Aorta (tissue), 5 donors: ENCODE data around the gene SNCB. TPM values are rescaled to one million over a fixed set of nuclear protein-coding genes. Genes with fewer than 3 reads are reported as not detected.
A peak's percentile ranks its signal among the peaks of the same experiment; 100 is the strongest.

ENCODE experiments used
- ATAC-seq: fragments of 200-7000 bp; cut with Tn5 transposase; one replicate; pipeline ENCODE4 v1.9.1; 2022; ENCODE audit warnings: moderate library complexity; ENCODE audit not compliant: low FRiP score
- DNase-seq, 2 donors: peaks; one replicate each; pipeline ENCODE4 v3.0.0-alpha.2; 2020
- H3K27ac ChIP-seq, 2 donors: one replicate each; pipeline ENCODE4 v1.5.1; 2013; ENCODE audit warnings: low read length in 2 of 2, mild to moderate bottlenecking in 2 of 2, moderate library complexity in 2 of 2, control low read depth in 1 of 2, inconsistent platforms in 1 of 2, low read depth in 1 of 2
- H3K27me3 ChIP-seq, 2 donors: one replicate each; pipeline ENCODE4 v1.6.1; 2013; ENCODE audit warnings: control low read depth in 1 of 2, low read length in 1 of 2, mild to moderate bottlenecking in 1 of 2, moderate library complexity in 1 of 2; ENCODE audit not compliant: insufficient read depth in 2 of 2, control insufficient read depth in 1 of 2
- H3K36me3 ChIP-seq, 2 donors: one replicate each; pipeline ENCODE4 v1.6.1; 2013; ENCODE audit warnings: control low read depth in 1 of 2, low read length in 1 of 2, mild to moderate bottlenecking in 1 of 2; ENCODE audit not compliant: insufficient read depth in 2 of 2, control insufficient read depth in 1 of 2
- H3K4me1 ChIP-seq, 2 donors: one replicate each; pipeline ENCODE4 v1.6.1; 2013; ENCODE audit warnings: low read length in 2 of 2, control low read depth in 1 of 2, mild to moderate bottlenecking in 1 of 2, moderate library complexity in 1 of 2; ENCODE audit not compliant: insufficient read depth in 2 of 2, control insufficient read depth in 1 of 2
- H3K4me3 ChIP-seq, 2 donors: one replicate each; pipeline ENCODE4 v1.5.1; 2013; ENCODE audit warnings: low read length in 2 of 2, control low read depth in 1 of 2, mild to moderate bottlenecking in 1 of 2
- H3K9me3 ChIP-seq: one replicate; pipeline ENCODE4 v1.6.1; 2013; ENCODE audit warnings: mild to moderate bottlenecking, low read length; ENCODE audit not compliant: control insufficient read depth
- WGBS, 2 donors: extraction: QIAGEN DNeasy Blood & Tissue Kit; methylation state at CpG; one replicate each; pipeline ENCODE4 v1.1.7; 2013; 5-methylcytosine and 5-hydroxymethylcytosine counted together
- intact Hi-C, 2 donors: fragments of 100-400 bp; cut with DNase I; formaldehyde crosslinking; loops; one replicate each; pipeline versions ENCODE4 v1.14.2 to v1.15.0; 2022
- polyA plus RNA-seq, 2 donors: library from polyadenylated mRNA; stranded (reverse); fragments of 200-250 nt; gene quantifications; one replicate each; pipeline ENCODE4 v1.2.3, GENCODE V29; 2013
- total RNA-seq, 2 donors: library from RNA; stranded (reverse); fragmentation: NEBNext Ultra II Directional; extraction: Animal tissue kit (Norgen Biotek cat#: 25700); gene quantifications; one replicate each; pipeline ENCODE4 v1.2.1, GENCODE V29; 2021
- donor health status: healthy with polysubstance abuse.
- donor health status: Bipolar disorder and iron deficiency.
- donor health status: DM: no; HTN: no; CAD: no.
- donor health status: DM: no; HTN: no; CAD: no.
- donor health status: DM: yes; HTN: yes; CAD: no.

The SNCB gene
- total and polyA plus RNA-seq, 4 donors, result not detected

GRCh38 chr5:176644294-176644693, 14.0 kb upstream of the SNCB start:
- H3K4me1 ChIP-seq, result no peaks in the 10 kb centered on the region
- no peaks in the 10 kb centered on the region for H3K27me3 ChIP-seq
- no peak for ATAC-seq
- DNase-seq, result no peak
- no peaks in the 10 kb centered on the region for H3K9me3 ChIP-seq
- no peaks in the 10 kb centered on the region for H3K36me3 ChIP-seq
- 73 to 82% methylated on average over 9 of the region's 9 CpGs for WGBS, 2 donors
- no peak overlapping the region for H3K27ac ChIP-seq
- intact Hi-C loops, result loop anchor here in 1 of 2 donors (10.0 kb wide), 1 partner anchor 229 kb away; the partner anchor contains the start of gene CLTB
- H3K4me3 ChIP-seq, result no peak overlapping the region

GRCh38 chr5:176643491-176644219, 13.3 kb upstream of the SNCB start:
- Histone ChIP-seq H3K27me3 (no peaks in the 10 kb centered on the region), H3K9me3 (no peaks in the 10 kb centered on the region), H3K36me3 (no peaks in the 10 kb centered on the region), H3K4me1 (no peaks in the 10 kb centered on the region), H3K27ac (no peak overlapping the region), H3K4me3 (no peak overlapping the region)
- DNase-seq, result no peak
- intact Hi-C loops, result loop anchor here in 1 of 2 donors (10.0 kb wide), 1 partner anchor 229 kb away; the partner anchor contains the start of gene CLTB
- 86 to 88% methylated on average over 11 of the region's 11 CpGs for WGBS, 2 donors
- ATAC-seq, result no peak

- H3K36me3 ChIP-seq, result no peaks in the 10 kb centered on the region
- H3K4me1 ChIP-seq, result no peaks in the 10 kb centered on the region
- intact Hi-C loops, result loop anchor here in 1 of 2 donors (10.0 kb wide), 1 partner anchor 228 kb away; the partner anchor contains the start of gene CLTB
- ATAC-seq (no peak), DNase-seq (no peak)
- H3K4me3 ChIP-seq, result no peak overlapping the region
- H3K27ac ChIP-seq, result no peak overlapping the region
- H3K9me3 ChIP-seq, result no peaks in the 10 kb centered on the region
- WGBS, 2 donors, result 48 to 51% methylated on average over 12 to 15 of the region's 15 CpGs
- no peaks in the 10 kb centered on the region for H3K27me3 ChIP-seq
Observed at GRCh38 chr5:176642675-176643490, 12.5 kb upstream of the SNCB start.

GRCh38 chr5:176640616-176641015, 10.3 kb upstream of the SNCB start:
- Histone ChIP-seq H3K36me3 (no peaks in the 10 kb centered on the region), H3K27ac (no peak overlapping the region), H3K4me3 (no peak overlapping the region), H3K27me3 (no peaks in the 10 kb centered on the region), H3K4me1 (no peaks in the 10 kb centered on the region), H3K9me3 (no peaks in the 10 kb centered on the region)
- ATAC-seq (no peak), DNase-seq (no peak)
- WGBS, 2 donors, result 77 to 78% methylated on average over 4 of the region's 4 CpGs
- intact Hi-C loops, result loop anchor here in 1 of 2 donors (10.0 kb wide), 1 partner anchor 226 kb away; the partner anchor contains the start of gene CLTB

GRCh38 chr5:176639981-176640380, 9.6 kb upstream of the SNCB start:
- Histone ChIP-seq H3K36me3 (no peaks in the 10 kb centered on the region), H3K27ac (no peak overlapping the region), H3K27me3 (no peaks in the 10 kb centered on the region), H3K4me1 (no peaks in the 10 kb centered on the region), H3K4me3 (no peak overlapping the region), H3K9me3 (no peaks in the 10 kb centered on the region)
- peak; percentile 48 for ATAC-seq
- peak; percentile 64 to 83 for DNase-seq
- WGBS, 2 donors, result 0 to 2% methylated on average over 4 of the region's 4 CpGs
- intact Hi-C loops, result loop anchor here in 1 of 2 donors (10.0 kb wide), 1 partner anchor 225 kb away; the partner anchor contains the start of gene CLTB

GRCh38 chr5:176639208-176639607, 8.9 kb upstream of the SNCB start:
- Histone ChIP-seq H3K27ac (no peak overlapping the region), H3K27me3 (no peaks in the 10 kb centered on the region), H3K4me3 (no peak overlapping the region), H3K36me3 (no peaks in the 10 kb centered on the region), H3K9me3 (no peaks in the 10 kb centered on the region), H3K4me1 (no peaks in the 10 kb centered on the region)
- ATAC-seq (no peak), DNase-seq (no peak)
- 56 to 79% methylated on average over 3 to 4 of the region's 4 CpGs for WGBS, 2 donors
- intact Hi-C loops, result no loop called here

GRCh38 chr5:176638437-176638836, 8.1 kb upstream of the SNCB start:
- Histone ChIP-seq H3K27me3 (no peaks in the 10 kb centered on the region), H3K4me1 (no peaks in the 10 kb centered on the region), H3K36me3 (no peaks in the 10 kb centered on the region), H3K9me3 (no peaks in the 10 kb centered on the region), H3K27ac (no peak overlapping the region), H3K4me3 (no peak overlapping the region)
- no peak for ATAC-seq
- DNase-seq, result no peak
- intact Hi-C loops, result no loop called here
- 96% methylated on average over 3 of the region's 3 CpGs for WGBS, 2 donors

- WGBS, 2 donors, result 49 to 59% methylated on average over 4 of the region's 4 CpGs
- DNase-seq, result no peak
- ATAC-seq, result no peak
Observed at GRCh38 chr5:176637556-176637955, 7.2 kb upstream of the SNCB start.

More at GRCh38 chr5:176637556-176637955, 7.2 kb upstream of the SNCB start:
- Histone ChIP-seq H3K27me3 (no peaks in the 10 kb centered on the region), H3K4me3 (no peak overlapping the region), H3K4me1 (no peaks in the 10 kb centered on the region), H3K9me3 (no peaks in the 10 kb centered on the region), H3K36me3 (no peaks in the 10 kb centered on the region), H3K27ac (no peak overlapping the region)
- intact Hi-C loops, result no loop called here
